SK-N-SH treated with all-trans-retinoic acid at 6 μM for 48 hours (cell line): ENCODE data around the gene PLCB1.

Experiments used
- ESRRG ChIP-seq: fragments of 250-450 bp; sonication (Bioruptor Pico); IDR thresholded peaks from 2 replicates; pipeline ENCODE4 v1.6.1; 2021; ENCODE audit warnings: mild to moderate bottlenecking
- OSR1 ChIP-seq: fragments of 250-450 bp; sonication (Bioruptor Pico); IDR thresholded peaks from 2 replicates; pipeline ENCODE4 v1.8.0; 2022; ENCODE audit warnings: moderate library complexity, mild to moderate bottlenecking, inconsistent platforms
- TOX ChIP-seq: fragments of 250-450 bp; sonication (Bioruptor Pico); IDR thresholded peaks from 2 replicates; pipeline ENCODE4 v1.8.0; 2021; ENCODE audit warnings: mild to moderate bottlenecking, moderate library complexity, borderline replicate concordance

GRCh38 chr20:8369311-8369710 lies 237.2 kb downstream of the PLCB1 start:
- TF ChIP-seq TOX (CRISPR knock-in tag): no peak
- TF ChIP-seq ESRRG (CRISPR knock-in tag): no peak
- TF ChIP-seq OSR1: no peak
